NCI-H345 treated with DMSO at 0.1 percent for 48 hours (cell line): ENCODE measurements around the gene MRPL54.

ENCODE experiments used
- DNase-seq: peaks from one replicate; lab custom pipeline; 2025; ENCODE audit not compliant: unreplicated experiment; lab: John Stamatoyannopoulos, UW

Gene MRPL54

DNA sequence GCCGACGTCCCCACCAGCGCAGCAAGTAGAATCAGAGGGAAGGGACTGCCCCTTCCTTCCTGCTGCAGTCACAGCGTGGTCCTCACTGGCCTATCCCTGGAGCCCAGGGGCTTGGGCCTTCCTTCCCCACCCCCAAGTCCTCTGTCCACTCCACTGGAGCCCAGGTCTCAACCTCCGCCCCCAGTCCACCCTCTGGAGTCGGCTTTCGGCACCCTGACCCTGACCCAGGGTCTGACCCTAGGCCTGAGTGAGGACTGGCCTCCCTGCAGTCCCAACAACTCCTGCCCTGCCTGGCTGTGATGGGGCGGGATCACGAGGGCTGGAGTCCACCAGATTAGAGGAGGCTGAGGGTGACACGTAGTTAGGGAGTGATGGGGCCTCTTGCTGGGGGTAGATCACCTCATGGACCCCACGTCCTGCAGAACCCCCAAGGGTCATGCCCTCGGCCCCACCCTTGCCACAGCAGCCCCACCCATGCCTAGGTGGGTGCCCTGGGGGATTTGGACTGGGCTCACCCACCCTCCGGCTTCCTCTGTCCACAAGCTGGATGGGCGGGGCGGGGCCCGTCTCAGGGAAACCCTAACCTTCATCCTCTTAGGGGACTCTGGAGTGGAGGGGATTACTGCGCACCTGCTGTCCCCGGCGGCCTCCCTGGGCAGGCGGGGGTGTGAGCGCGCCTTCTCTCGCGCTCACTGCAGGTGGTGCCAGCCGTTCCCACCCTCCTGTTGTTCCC, 5.7 kb downstream of the MRPL54 start:
- DNase-seq: no peak

DNA sequence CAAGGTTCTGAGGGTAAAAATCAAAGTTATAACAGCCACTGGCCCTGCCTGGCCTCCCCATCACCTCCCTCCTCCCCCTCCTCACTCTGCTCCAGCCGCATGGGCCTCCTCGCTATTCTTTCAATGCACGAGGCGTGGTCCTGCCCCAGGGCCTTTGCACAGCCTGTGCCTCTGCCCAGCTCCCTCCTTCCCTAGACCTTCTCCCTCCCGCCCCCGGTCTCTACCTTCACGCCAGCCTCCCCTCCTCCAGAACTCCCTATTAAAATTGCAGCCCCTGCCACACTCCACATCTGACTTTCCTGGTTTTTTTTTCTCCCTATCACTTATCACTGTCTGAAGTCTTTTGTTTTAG, 6.2 kb downstream of the MRPL54 start:
- no peak for DNase-seq

DNA sequence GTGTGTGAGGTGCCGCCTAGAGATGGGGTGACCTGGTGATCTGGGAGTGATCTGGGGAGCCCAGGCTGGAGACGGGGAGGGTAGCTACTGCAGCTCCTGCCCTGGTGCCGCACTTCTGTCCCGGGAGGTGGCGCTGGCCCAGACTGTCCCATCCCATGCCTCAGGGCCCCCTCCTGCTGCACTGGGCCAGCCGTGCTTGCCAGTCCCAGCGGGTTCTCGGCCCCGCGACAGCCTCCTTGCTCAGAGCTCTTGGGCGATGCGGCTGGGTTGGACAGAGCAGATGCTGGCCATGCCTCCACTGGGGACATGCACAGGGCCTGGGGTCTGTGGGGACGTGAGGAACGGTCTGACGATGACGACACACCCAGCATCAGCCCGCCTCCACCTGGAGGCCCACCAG, 7.0 kb downstream of the MRPL54 start:
- DNase-seq: no peak

DNA sequence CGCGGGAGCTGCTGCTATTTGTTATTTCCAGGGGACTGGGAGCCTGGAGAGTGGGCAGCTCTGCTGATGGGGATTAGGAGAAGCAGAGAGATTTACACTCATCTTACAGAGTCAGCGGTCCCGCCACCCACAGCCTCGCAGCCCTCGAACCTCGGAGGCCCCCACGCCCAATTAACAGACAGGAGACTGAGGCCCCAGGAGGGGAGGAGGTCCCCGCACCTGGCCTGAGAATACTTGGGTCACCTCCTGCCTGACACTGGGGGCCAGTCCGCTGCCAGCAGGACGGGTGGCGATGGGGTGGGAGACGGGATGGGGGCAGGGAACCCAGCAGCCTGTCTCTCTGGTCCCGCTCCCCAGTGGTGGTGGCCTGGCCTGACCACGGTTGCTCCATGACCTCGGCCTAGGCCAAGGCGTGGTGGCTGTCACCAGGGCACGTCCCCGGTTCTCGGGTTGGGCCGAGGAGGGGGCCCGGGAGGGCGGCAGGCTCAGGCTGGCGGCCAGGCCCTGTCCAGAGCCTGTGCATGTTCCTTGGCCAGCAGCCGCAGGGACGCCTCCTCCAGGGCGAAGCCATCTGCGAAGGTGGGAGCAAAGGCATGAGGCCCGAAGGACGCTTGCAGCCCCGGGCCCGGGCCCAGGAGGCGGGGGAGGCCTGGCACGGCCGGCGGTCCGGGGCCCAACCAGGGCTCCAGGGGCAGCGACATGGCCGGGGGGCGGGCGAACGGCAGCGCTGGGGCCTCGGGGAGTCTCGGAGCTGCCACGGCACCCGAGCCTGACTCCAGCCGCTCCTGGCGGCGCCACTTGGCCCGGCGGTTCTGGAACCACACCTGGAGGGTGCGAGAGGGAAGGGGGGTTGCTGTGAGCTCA, 7.9 kb downstream of the MRPL54 start:
- no peak for DNase-seq

DNA sequence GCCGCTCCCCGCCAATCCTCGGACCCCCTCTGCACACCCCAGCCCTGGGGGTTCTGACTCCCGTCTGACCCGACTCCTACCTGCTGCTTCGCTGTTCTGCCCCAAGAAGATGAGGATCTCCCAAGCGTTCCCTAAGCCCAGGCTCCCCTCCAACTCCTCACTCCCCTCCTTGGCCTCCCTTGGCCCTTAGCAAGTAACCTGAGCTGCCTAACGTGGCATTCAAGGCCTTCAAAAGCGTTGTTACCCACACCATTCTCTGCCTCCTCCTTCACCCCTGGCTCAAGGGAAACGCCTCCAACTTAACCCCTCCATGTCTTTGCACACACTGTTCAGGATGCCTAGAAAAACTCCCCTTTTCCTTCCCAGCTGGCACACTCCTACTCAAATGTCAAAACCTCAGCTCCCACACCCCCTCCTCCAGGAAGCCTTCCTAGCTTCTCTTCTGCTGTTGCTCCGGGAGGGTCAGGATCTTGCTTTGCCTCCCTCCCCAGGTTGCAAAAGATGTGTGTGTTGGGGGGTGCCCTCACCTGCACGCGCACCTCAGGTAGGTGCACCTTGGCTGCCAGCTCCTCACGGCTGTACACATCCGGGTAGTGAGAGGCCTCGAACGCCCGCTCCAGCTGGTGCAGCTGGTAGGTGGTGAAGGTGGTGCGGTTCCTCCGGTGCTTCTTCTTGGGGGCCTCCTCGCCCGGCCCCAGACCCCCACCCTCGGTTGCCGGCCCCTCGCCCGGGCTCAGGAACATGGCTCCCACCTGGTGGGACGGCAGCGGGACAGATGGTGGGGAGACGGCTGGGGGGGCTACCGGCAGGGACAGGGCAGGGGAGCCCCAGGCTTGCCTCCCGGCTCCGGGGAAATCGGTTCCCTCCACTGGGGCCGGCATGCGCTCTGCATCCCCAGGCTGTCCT, 8.8 kb downstream of the MRPL54 start:
- DNase-seq: no peak

DNA sequence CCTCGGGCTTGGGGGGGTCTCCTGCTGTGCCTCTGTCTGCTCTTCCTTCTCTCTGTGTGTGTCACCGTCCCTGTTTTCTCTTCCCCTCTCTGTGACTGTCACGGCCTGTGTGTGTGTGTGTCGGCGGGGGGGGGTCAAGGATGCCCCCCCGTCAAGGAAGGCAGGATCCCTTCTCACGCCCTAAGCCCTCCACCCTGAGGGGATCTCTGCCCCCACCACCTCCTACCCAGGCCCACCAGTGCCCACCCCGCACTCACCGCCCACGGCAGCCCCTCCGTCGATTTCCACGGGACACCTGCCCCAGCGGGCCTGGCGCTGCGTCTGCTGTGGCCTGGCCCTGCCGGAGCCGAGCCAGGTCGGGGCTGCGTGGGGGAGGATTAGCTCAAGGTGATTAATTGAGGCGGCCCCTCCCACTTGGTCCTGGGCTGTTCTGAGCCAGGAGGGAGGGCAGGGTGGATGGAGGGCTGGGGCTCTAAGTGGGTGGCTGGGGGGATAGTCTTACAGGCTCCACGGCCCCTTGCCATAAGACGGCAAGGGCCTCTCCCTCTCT, 9.5 kb downstream of the MRPL54 start, which contains the start of gene RAX2:
Gene RAX2, minus strand, starts transcription at position 323 of the 550 bp plus-strand sequence. CDS start 486 bp downstream, outside the sequence.
- no peak for DNase-seq

DNA sequence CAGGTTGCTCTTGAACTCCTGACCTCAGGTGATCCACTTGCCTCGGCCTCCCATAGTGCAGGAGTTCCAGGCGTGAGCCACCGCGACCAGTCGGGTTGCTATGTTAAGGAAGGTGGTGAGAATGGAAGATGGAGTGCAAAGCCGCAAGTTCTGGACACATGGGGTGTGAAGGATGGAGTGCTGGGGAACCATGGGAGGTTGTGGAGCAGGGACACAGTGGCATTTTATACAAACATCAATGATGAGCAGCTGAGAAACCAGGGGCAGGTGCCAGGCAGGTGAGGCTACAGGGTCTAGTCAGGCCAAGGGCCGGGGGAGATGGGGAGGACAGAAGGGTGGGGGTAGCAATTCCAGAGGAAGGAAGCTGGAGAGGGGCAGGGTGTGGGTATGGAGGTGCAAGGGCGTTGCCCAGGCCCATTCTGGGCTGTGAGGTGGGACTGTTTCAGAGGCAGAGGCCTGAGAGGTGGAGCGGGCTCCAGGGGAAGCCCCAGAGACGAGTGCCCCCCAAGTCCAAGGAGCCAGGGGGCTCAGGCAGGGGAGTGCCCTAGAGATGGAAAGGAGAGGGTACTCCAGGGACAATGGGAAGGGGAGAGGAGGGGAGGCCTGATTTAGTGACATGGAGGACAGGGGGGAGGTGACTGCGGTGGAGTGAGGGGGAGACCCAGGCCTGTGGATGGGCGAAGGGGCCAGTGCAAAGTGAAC, 11.5 kb downstream of the MRPL54 start:
- no peak for DNase-seq

DNA sequence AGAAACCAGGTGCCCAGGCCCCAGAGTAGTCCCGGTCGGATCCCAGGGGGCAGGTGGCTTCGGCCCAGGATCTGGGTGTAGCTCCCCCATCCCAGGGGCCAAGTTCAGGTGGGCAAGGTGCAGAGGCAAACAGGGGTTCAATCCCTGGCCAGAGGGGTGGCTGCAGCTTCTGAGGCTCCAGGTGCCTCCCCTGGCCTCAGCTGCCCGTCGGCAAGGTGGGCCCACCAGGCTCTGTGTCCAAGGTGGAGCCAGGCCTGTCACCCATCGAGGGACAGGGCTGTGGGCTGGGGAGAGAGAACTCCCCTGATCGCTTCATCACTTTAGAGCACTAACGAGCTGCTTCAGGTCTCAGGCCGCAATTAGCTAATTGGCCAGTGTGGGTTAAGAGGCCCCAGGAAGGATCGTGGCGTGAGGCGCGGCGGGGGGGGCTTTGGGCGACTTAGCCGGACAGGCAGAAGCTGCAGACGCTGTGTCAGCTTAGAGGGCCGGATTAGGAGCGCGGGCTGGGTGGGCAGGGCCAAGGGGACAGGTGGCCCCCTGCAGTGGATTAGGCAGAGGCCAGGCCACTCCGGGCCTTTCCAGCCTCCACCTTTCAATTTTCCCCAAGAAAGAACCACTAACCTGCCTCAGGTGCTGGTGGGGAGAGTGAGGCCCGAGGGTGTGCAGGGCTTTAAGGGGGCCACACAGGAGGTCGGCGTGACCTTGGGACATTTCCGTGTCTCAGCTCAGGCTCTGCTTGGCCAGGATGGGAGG, 12.3 kb downstream of the MRPL54 start:
- DNase-seq: no peak

DNA sequence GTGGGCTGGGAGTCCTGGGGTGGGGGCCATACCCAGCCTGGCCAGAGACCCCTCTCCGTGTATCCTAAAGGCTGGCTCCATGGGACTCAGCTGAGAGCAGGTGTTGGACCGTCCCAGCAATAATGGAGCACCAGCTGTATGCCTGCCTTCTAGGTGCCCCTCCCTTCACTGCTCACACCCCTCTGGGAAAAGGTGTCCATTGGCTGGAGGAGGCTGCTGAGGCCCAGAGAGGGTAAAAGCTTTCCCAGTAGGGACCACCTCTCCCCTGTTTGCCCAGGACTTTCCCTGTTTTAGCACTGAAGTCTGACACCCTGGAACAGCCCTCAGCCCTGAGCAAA, 12.9 kb downstream of the MRPL54 start:
- no peak for DNase-seq

DNA sequence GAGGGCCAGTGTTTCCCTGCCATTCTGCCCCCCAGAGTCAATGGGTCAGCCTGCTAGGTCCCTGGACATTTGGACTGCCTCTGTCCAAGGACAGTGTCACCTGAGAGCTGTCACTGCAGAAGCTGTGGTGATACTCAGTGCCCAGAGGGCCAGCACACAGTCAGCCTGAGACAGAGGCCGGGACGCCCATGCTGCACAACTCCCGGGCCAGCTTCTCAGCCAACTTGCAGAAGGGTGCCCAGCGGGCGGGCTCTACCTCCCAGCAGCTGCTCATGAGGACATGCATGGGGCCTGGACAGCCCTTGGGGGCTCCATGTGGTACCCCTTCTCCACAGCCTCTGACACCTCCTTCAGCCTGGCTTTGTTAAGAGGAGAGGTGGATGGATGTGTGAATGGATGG, 13.3 kb downstream of the MRPL54 start:
- DNase-seq: no peak

DNA sequence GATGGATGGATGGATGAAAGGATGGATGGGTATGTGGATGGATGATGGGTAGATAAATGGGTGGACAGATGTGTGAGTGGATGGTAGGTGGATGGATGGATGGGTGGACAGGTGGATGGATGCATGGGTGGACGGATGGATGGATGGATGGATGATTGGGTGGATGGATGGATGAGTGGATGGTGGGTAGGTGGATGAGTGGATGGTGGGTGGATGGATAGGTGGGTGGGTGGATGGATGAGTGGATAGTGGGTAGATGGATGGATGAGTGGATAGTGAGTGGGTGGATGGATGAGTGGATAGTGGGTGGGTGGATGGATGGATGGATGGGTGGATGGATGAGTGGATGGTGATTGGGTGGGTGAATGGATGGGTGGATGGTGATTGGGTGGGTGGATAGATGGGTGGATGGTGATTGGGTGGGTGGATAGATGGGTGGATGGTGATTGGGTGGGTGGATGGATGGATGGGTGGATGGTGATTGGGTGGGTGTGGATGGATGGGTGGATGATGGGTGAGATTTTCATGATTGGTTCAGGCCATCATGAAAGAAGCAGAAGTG, 14.1 kb downstream of the MRPL54 start:
- no peak for DNase-seq

DNA sequence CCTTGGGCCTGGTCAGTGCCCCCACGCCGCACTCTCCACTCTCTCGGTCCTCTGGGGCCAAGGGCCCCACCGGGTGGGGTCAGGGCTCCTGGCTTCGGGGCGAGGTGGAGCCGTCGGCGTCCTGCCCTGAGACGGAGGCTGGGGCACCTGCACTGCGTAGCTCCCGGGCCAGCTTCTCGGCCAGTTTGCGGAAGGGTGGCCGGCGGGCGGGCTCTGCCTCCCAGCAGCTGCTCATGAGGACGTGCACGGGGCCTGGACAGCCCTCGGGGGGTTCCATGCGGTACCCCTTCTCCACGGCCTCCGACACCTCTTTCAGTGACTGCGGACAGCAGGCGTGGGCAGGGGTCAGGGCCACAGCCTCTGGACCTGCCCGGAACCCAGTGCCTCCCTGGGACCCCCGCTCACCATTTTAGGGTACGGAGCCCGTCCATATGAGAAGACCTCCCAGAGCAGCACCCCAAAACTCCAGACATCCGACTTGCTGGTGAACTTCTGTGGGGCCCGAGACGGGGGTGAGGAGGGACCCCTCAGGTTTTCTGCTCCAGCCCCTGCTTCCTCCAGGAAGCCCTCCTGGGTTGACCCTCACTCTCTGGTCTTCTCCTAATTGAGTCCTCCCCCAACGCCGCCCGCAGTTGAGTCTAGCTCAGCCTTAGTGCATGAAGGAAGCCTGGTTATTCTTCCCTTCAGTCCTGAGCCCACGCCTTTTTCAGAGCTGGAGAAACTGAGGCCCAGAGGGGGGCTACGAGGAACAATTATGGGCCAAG, 15.8 kb downstream of the MRPL54 start:
- no peak for DNase-seq

DNA sequence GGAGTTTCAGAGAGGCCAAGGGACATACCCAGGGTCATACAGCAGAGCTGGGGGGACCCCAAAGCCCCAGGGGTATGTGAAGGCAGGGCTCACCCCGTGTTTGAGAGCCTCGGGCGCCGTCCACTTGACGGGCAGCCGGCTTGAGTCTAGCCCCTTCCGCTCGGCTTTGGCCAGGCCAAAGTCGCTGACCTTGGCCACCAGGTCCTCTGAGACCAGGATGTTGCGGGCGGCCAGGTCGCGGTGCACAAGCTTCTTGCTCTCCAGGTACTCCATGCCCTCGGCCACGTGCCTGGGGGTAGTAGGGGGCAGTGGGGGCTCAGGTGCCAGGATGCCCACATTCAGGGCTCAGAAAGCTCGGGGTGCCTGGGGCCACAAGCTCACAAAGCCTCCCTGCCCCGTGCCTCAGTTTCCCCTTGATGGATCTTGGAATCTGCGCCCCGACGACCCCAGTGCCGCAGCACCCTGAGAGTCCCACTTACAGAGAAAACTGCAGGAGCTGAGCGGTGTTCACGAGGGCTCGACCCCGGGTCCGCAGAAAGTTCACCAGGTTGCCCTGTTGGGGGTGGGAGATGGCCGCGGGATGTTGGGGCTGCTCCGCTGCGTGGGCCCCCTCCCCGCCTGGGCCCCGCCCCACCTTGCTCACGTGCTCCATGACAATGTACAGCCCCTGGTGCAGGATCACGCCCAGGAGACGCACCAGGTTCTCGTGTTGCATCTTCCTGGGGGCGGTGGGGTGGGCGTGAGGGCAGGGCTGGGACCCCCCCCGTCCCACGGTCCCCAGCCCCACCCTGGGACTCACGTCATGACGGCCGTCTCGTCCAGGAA, 16.6 kb downstream of the MRPL54 start:
- no peak for DNase-seq

DNA sequence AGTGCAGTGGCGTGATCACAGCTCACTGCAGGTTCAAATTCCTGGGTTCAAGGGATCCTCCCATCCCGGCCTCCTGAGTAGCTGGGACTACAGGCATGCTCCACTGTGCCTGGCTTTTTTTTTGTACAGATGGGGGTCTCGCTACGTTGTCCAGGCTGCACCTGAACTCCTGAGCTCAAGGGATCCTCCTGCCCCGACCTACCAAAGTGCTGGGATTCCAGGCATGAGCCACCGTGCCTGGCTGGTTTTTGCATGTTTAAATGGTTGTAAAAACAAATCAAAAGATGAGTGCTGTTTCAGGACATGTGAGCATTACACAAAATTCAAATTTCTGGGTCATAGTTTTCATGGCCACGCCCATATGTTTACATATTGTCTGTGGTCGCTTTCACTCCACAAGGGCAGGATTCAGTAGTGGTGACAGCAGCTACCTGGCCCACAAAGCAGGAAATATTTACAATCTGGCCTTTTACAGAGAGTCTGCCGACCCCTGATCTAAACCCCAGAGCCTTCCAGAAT, 18.4 kb downstream of the MRPL54 start:
- no peak for DNase-seq

DNA sequence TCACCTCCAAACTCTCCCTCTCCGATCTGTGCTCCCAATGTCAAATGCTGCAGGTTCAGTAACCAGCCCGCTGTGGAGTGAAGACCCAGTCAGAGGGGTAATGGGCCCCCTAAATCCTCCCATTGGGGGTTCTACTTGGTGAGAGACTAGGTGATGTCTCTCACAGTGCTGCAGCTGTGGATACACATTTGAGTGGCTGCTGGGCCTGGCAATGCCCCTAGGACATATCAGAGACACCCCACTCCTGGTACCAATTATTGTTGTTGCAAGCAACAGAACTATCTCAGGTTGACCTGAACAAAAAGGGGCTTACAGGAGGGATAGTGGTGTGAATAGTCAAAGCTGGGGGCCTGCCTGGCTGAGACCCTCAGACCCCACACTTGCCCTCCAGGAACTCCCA, 19.1 kb downstream of the MRPL54 start:
- no peak for DNase-seq

DNA sequence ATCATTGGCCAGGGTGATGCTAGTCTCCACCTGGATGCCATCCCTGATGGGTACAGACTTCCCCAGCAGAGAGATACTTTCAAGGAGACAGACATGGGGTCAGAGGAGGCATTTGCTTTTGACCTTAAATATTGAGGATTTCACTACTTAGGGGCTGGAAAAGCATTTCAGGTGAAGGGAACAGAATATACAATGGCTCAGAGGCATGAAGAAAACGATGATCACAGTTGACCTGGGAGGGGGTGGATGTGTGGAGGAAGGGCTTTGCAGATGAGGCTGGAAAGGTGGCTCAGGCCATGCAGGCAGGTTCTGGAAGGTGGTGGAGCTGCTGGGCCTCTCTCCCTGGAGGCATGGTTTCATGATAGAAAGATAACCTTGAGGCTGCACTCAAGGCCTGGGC, 19.8 kb downstream of the MRPL54 start:
- no peak for DNase-seq

DNA sequence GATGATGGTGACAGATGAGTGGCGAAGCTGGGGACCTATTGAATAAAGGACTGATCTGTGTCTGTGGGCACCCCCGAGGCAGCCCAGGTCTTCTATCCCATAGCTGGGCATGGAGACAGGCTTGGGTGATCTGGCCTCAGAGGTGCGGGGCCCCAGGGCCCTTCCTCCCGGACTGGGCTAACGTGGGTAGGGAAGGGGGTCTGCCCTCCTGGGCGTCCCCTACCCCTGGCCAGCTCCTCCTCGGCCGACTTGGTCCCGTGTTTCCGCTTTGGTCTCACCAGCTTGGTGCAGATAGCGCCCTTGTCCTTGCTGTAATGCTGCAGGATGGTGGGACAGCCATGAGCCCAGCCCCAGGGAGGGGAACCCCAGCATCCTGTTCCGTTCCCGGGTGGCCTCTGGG, 20.4 kb downstream of the MRPL54 start:
- no peak for DNase-seq
